ENCODE results near the gene RIOK3. TPM values are rescaled to one million over a fixed set of nuclear protein-coding genes. Genes with fewer than 3 reads are reported as not detected.
"Not testable (repeated sequence)": the region's sequence is repeated elsewhere in the genome, so short reads cannot be mapped to it uniquely, and the experiment has no call there.

The RIOK3 gene
- total RNA-seq, 2 experiments from 2014 or later, result 60.0 to 67.7 TPM

- ChIA-PET CTCF (interaction anchor here (1.3 kb wide), 1 partner anchor 11 kb away, joined by 8 read pairs; no protein-coding TSS in a partner anchor), POLR2A (interaction anchor here (0.5 to 1.1 kb wide), 3 partner anchors 13 to 22 kb away, joined by 3 to 4 read pairs (median 3); partner anchors contain the start of gene RMC1)
These were observed 34.9 kb downstream of the RIOK3 start for GRCh38 chr18:23487738-23488570.

- CTCF ChIA-PET, result interaction anchor here (1.6 kb wide), 1 partner anchor 9 kb away, joined by 3 read pairs; no protein-coding TSS in a partner anchor
- POLR2A ChIA-PET, result not testable (repeated sequence)
These were observed 36.5 kb downstream of the RIOK3 start for GRCh38 chr18:23489586-23489985.

DNA sequence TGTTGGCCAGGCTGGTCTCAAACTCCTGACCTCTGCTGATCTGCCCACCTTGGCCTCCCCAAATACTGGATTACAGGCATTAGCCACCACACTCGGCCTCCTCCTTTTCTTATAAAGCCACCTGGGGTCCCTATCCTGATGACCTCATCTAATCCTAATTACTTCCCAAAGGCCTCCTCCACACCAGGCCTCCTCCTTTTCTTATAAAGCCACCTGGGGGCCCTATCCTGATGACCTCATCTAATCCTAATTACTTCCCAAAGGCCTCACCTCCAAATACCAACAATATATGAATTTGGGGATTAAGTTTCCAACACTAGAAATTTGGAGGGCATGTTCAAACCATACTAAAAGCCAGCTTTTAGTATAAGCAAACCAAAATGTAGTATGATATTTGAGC lies 40.6 kb downstream of the RIOK3 start:
- CTCF ChIA-PET, result interaction anchor here (0.7 kb wide), 1 partner anchor 995 kb away, joined by 3 read pairs; no protein-coding TSS in a partner anchor
- POLR2A ChIA-PET, result no interaction called here

- ChIA-PET CTCF (no interaction called here), POLR2A (no interaction called here)
These were observed 41.9 kb downstream of the RIOK3 start for GRCh38 chr18:23494992-23495391.

DNA sequence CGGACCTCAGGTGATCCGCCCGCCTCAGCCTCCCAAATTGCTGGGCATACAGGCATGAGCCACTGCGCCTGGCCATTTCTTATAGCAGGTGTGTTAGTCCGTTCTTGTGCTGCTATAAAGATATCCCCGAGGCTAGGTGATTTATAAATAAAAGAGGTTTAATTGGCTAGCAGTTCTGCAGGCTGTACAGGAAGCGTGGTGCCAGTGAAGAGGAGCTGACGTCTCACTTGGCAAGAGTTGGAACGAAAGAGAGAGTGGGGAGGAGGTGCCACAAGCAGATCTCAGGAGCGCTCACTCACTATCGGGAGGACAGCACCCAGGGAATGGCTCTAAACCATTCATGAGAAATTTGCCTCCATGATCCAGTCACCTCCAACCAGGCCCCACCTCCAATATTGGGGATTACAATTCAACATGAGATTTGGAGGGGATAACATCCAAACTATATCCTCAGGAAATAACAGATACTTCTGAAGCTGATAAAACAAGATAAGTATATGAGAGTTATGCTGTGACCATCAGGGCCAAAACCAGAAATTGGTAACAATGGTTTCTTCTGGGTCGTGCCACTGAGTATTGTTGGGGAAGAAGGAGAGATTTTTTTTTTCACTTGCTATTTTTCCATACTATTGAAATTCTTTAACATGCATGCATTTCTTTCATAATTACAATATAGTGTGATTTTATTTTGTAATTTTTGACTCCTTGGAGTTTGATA lies 42.8 kb downstream of the RIOK3 start:
- ChIA-PET CTCF (interaction anchor here (1.2 kb wide), 1 partner anchor 207 kb away, joined by 3 read pairs; no protein-coding TSS in a partner anchor), POLR2A (no interaction called here)

- POLR2A ChIA-PET, result no interaction called here
- CTCF ChIA-PET, result interaction anchor here (0.6 to 1.7 kb wide), 15 partner anchors 8 to 421 kb away, joined by 3 to 8 read pairs (median 3); no protein-coding TSS in a partner anchor
These were observed 45.0 kb downstream of the RIOK3 start for GRCh38 chr18:23498117-23498516.

GRCh38 chr18:23498877-23499276 lies 45.8 kb downstream of the RIOK3 start:
- CTCF ChIA-PET, result interaction anchor here (0.6 to 1.7 kb wide), 16 partner anchors 9 to 420 kb away, joined by 3 to 8 read pairs (median 3); no protein-coding TSS in a partner anchor
- POLR2A ChIA-PET, result no interaction called here

GRCh38 chr18:23499291-23499781 lies 46.2 kb downstream of the RIOK3 start:
- CTCF ChIA-PET, result interaction anchor here (1.0 to 1.7 kb wide), 3 partner anchors 13 to 121 kb away, joined by 3 to 5 read pairs (median 3); no protein-coding TSS in a partner anchor
- POLR2A ChIA-PET, result no interaction called here

DNA sequence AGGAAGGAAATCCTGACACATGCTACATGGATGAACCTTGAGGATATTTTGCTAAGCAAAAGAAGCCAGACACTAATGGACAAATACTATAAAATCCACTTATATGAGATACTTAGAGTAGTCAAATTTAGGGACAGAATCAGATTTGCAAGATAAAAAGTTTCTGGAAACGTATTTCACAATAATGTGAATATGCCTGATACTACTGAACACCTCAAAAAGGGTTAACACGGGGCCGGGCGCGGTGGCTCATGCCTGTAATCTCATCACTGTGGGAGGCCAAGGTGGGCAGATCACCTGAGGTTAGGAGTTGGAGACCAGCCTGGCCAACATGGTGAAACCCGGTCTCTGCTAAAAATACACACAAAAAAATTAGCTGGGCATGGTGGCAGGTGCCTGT lies 48.5 kb downstream of the RIOK3 start:
- ChIA-PET CTCF (interaction anchor here (0.9 kb wide), 1 partner anchor 60 kb away, joined by 4 read pairs; no protein-coding TSS in a partner anchor), POLR2A (interaction anchor here (0.7 kb wide), 1 partner anchor 14 kb away, joined by 3 read pairs; no protein-coding TSS in a partner anchor)

GRCh38 chr18:23502516-23503037 lies 49.5 kb downstream of the RIOK3 start:
- CTCF ChIA-PET, result interaction anchor here (0.5 kb wide), 1 partner anchor 12 kb away, joined by 3 read pairs; no protein-coding TSS in a partner anchor
- POLR2A ChIA-PET, result interaction anchor here (1.0 kb wide), 1 partner anchor 15 kb away, joined by 3 read pairs; no protein-coding TSS in a partner anchor

DNA sequence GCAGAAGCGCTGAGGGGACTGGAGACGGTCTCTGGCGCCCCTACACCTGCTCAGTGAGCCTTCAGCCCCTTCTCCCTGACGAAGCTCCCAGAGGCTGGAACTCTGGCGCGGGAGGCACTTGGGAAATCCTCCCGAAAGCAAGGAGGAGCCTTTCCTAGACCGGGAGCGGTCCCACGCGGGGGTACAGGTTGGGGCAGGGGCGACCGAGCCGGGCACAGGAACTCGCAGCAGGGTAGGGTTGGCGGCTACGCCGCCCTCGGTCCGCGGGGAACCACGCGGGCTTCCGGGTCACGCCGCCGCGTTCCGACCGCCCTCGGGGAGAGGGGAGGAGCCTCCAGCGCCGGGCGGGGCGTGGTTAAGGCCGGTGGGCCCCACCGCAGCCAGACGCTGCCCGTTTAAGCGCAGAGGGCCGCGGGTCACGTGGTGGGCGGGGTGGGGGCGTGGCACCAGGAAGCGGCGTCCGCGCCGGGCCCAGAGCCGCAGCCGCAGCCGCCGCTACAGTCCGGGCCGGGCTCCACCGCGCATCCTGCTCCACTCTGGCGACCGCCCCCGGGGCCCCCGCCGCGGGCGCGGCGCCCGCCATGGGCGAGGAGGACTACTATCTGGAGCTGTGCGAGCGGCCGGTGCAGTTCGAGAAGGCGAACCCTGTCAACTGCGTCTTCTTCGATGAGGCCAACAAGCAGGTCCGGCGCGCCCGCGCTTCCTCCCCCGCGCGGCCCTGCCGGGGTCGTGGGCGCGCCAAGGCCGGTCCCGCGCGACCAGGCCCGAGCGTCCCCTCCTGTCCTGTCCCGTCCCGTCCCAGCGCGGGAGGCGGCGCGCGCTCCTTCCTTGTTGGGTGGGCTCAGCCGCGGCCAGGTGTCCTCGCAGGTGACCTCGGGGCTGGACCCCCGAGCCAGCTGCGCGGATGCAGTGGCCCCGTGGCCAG lies 50.2 kb downstream of the RIOK3 start, which contains the start of gene RMC1:
Gene RMC1 (plus strand): TSS at position 474 of the 925 bp plus-strand sequence. CDS start 108 bp downstream, at position 582.
- ChIA-PET CTCF (interaction anchor here (3.4 kb wide), 1 partner anchor 13 kb away, joined by 17 read pairs; no protein-coding TSS in a partner anchor), POLR2A (interaction anchor here (1.0 kb wide), 1 partner anchor 16 kb away, joined by 3 read pairs; no protein-coding TSS in a partner anchor)

GRCh38 chr18:23503963-23504344 lies 50.9 kb downstream of the RIOK3 start:
- CTCF ChIA-PET, result interaction anchor here (3.4 kb wide), 1 partner anchor 12 kb away, joined by 17 read pairs; no protein-coding TSS in a partner anchor
- POLR2A ChIA-PET, result no interaction called here

DNA sequence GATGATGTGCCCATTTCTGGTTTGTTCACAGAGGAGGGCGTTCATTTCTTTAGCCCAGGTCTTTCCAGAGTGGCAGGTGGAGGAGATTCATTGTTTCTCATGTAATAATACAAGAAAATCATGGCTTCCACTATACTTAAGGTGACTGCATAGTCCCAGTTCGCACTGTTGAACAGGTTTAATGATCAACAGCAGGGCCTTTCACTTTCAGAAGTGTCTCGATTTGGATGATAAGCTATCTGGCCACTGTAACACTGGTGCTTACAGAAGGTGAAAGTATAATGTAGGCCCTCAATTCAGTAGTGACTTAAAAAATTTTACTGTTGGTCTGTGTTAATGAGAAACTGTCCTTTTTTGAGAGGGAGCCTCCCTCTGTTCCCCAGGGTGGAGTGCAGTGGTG lies 51.6 kb downstream of the RIOK3 start:
- CTCF ChIA-PET, result interaction anchor here (1.1 to 3.4 kb wide), 3 partner anchors 11 to 114 kb away, joined by 3 to 17 read pairs (median 3); no protein-coding TSS in a partner anchor
- POLR2A ChIA-PET, result interaction anchor here (0.6 to 0.7 kb wide), 2 partner anchors 55 to 80 kb away, joined by 3 to 7 read pairs; no protein-coding TSS in a partner anchor

DNA sequence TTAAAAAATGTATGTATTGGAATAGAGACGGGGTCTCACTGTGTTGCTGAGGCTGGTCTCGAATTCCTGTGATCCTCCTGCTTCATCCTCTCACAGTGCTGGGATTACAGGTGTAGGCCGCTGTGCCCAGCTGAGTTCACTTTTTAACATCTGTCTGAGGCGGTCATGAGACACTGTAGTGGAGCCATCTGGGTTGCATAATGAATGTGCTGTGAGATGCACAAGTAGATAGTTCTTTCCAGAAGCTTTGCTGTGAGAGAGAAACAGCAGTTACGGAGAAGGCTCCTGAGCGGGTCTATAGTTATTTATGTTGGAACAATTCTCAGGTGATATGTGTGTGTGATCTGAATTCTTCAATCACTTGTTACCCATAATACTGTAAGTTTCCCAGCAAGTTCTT lies 53.3 kb downstream of the RIOK3 start:
- ChIA-PET CTCF (interaction anchor here (1.0 to 3.4 kb wide), 2 partner anchors 10 to 81 kb away, joined by 3 to 17 read pairs; no protein-coding TSS in a partner anchor), POLR2A (no interaction called here)

- CTCF ChIA-PET, result interaction anchor here (0.6 kb wide), 1 partner anchor 72 kb away, joined by 4 read pairs; no protein-coding TSS in a partner anchor
- POLR2A ChIA-PET, result not testable (repeated sequence)
These were observed 57.8 kb downstream of the RIOK3 start for GRCh38 chr18:23510923-23511322.

DNA sequence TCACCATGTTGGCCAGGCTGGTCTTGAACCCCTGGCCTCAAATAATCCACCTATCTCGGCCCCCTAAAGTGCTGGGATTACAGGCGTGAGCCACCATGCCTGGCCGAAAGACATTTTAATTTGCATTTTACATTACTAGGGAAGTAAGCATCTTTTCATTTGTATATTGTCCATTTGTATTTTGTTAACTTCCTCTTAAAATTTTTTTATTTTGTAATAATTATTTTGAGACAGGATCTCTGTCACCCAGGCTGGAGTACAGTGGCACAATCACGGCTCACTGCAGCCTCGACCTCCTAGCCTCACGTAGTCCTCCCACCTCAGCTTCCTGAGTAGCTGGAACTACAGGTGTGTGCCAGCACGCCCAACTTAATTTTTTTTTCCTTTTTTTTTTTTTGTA lies 59.1 kb downstream of the RIOK3 start:
- POLR2A ChIA-PET, result not testable (repeated sequence)
- CTCF ChIA-PET, result interaction anchor here (0.7 to 1.8 kb wide), 2 partner anchors 14 to 431 kb away, joined by 4 to 5 read pairs; no protein-coding TSS in a partner anchor

DNA sequence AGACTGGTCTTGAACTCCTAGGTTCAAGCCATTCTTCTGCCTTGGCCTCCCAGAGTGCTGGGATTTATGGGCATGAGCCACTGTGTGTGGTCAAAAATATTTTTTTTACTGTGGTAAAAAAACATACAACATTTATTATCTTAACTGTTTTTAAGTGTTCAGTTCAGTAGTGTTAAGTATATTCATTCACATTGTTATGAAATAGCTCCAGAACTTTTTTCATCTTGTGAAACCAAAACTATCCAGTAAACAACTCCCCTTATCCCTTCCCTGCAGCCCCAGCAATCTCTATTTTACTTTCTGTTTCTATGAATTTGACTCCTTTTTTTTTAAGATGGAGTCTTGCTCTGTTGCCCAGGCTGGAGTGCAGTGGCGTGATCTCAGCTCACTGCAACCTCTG lies 59.6 kb downstream of the RIOK3 start:
- ChIA-PET POLR2A (no interaction called here), CTCF (interaction anchor here (1.8 kb wide), 1 partner anchor 14 kb away, joined by 5 read pairs; no protein-coding TSS in a partner anchor)

All from activated CD8-positive, alpha-beta memory T cell treated with anti-CD3 and anti-CD28 coated beads for 36 hours (primary cell).